ENCODE measurements around the gene PDIA5.

- no peak for TF ChIP-seq EZH2 (IDR thresholded peaks at IDR 0.05)
- no peak for TF ChIP-seq POLR2AphosphoS5 (IDR thresholded peaks at IDR 0.05; ENCODE audit: borderline replicate concordance, low read depth, low read length)
- no peak for TF ChIP-seq FOXP2 (optimal IDR thresholded peaks at IDR 0.05; ENCODE audit: control extremely low read depth, extremely low read length, insufficient read depth)
Measured at GRCh38 chr3:123039178-123039577, 27.6 kb upstream of the PDIA5 start.

Data from SK-N-MC (cell line).